ENCODE data around the gene TBC1D19.
"Not testable (repeated sequence)": the region's sequence is repeated elsewhere in the genome, so short reads cannot be mapped to it uniquely, and the experiment has no call there.

TBC1D19 gene

GRCh38 chr4:26692014-26692726, 108.3 kb downstream of the TBC1D19 start:
- DNase-seq, result no peak

GRCh38 chr4:26694131-26694530, 110.2 kb downstream of the TBC1D19 start:
- not testable (repeated sequence) for DNase-seq

GRCh38 chr4:26700110-26700509, 116.2 kb downstream of the TBC1D19 start:
- no peak for DNase-seq

- no peak for DNase-seq
These were observed 117.2 kb downstream of the TBC1D19 start for GRCh38 chr4:26701095-26701494.

GRCh38 chr4:26701786-26702227, 117.9 kb downstream of the TBC1D19 start:
- no peak for DNase-seq

- DNase-seq, result no peak
These were observed 123.5 kb downstream of the TBC1D19 start for GRCh38 chr4:26707342-26707741.

GRCh38 chr4:26709246-26709645, 125.4 kb downstream of the TBC1D19 start:
- DNase-seq, result no peak

- DNase-seq, result no peak
These were observed 129.8 kb downstream of the TBC1D19 start for GRCh38 chr4:26713563-26714151.

- DNase-seq, result no peak
These were observed 131.9 kb downstream of the TBC1D19 start for GRCh38 chr4:26715636-26716242.

GRCh38 chr4:26717332-26717731, 133.4 kb downstream of the TBC1D19 start:
- DNase-seq, result no peak

GRCh38 chr4:26719954-26720552, 136.2 kb downstream of the TBC1D19 start:
- DNase-seq, result no peak

GRCh38 chr4:26721685-26722084, 137.8 kb downstream of the TBC1D19 start:
- DNase-seq, result no peak

- no peak for DNase-seq
These were observed 139.3 kb downstream of the TBC1D19 start for GRCh38 chr4:26723216-26723615.

- no peak for DNase-seq
These were observed 140.7 kb downstream of the TBC1D19 start for GRCh38 chr4:26724534-26724933.

GRCh38 chr4:26726655-26727387, 142.9 kb downstream of the TBC1D19 start:
- no peak for DNase-seq

GRCh38 chr4:26727844-26728243, 144.0 kb downstream of the TBC1D19 start:
- no peak for DNase-seq

GRCh38 chr4:26729027-26729426, 145.1 kb downstream of the TBC1D19 start:
- DNase-seq, result no peak

GRCh38 chr4:26729547-26729946, 145.7 kb downstream of the TBC1D19 start:
- DNase-seq, result no peak

- no peak for DNase-seq
These were observed 147.6 kb downstream of the TBC1D19 start for GRCh38 chr4:26731351-26732035.

GRCh38 chr4:26732356-26732755, 148.5 kb downstream of the TBC1D19 start:
- no peak for DNase-seq

GRCh38 chr4:26736621-26737020, 152.7 kb downstream of the TBC1D19 start:
- no peak for DNase-seq

- no peak for DNase-seq
These were observed 153.5 kb downstream of the TBC1D19 start for GRCh38 chr4:26737385-26737784.

GRCh38 chr4:26741491-26741871, 157.6 kb downstream of the TBC1D19 start:
- DNase-seq, result no peak
